Epithelial cell of esophagus (primary cell): ENCODE data around the gene TPP1.

Experiments
- DNase-seq: peaks from one replicate; pipeline ENCODE4 v3.0.0; 2010; ENCODE audit warnings: low read depth
- H3K4me3 ChIP-seq: 2 replicates; pipeline ENCODE4 v1.5.1; 2011; ENCODE audit warnings: mild to moderate bottlenecking, low read length, control low read depth
- CTCF ChIP-seq: IDR thresholded peaks from 2 replicates; pipeline ENCODE4 v1.5.1; 2011; ENCODE audit warnings: low read depth, mild to moderate bottlenecking, low read length, control low read depth, inconsistent platforms; ENCODE audit not compliant: insufficient read depth; ENCODE audit errors: missing control alignments

TPP1 gene

GRCh38 chr11:6628526-6628925, 9.3 kb upstream of the TPP1 start:
- no peak overlapping the region for H3K4me3 ChIP-seq
- DNase-seq: no peak
- no peak for TF ChIP-seq CTCF

GRCh38 chr11:6627762-6628241, 8.6 kb upstream of the TPP1 start:
- no peak for DNase-seq
- H3K4me3 ChIP-seq: no peak overlapping the region

GRCh38 chr11:6626971-6627761, 7.9 kb upstream of the TPP1 start:
- no peak overlapping the region for H3K4me3 ChIP-seq
- TF ChIP-seq CTCF: no peak

More at GRCh38 chr11:6627762-6628241, 8.6 kb upstream of the TPP1 start:
- TF ChIP-seq CTCF: no peak

GRCh38 chr11:6625832-6626420, 6.7 kb upstream of the TPP1 start:
- H3K4me3 ChIP-seq: no peak overlapping the region
- TF ChIP-seq CTCF: no peak
- no peak for DNase-seq

More at GRCh38 chr11:6626971-6627761, 7.9 kb upstream of the TPP1 start:
- no peak for DNase-seq

GRCh38 chr11:6625156-6625831, 6.1 kb upstream of the TPP1 start:
- DNase-seq: no peak
- no peak for TF ChIP-seq CTCF
- no peak overlapping the region for H3K4me3 ChIP-seq

GRCh38 chr11:6623391-6624363, 4.5 kb upstream of the TPP1 start:
- no peak overlapping the region for H3K4me3 ChIP-seq
- TF ChIP-seq CTCF: no peak
- DNase-seq: no peak
